Tibial nerve (tissue), 3 donors: ENCODE data around the gene FGD5.

ENCODE experiments used
- POLR2A ChIP-seq, 2 donors: fragments of 450-650 bp; IDR thresholded peaks; one replicate each; pipeline ENCODE4 v1.6.1; 2017; ENCODE audit warnings: antibody characterized with exemption in 2 of 2, mild to moderate bottlenecking in 2 of 2, moderate library complexity in 2 of 2
- TF ChIP-seq, protein P1 (sequence below), 5 experiments: fragments of 200-600 bp in 3 of 5; fragments of 450-650 bp in 2 of 5; sonication (generic) in 3 of 5; IDR thresholded peaks; one replicate each; pipeline ENCODE4 v1.5.1; 2016 to 2019; ENCODE audit warnings: antibody characterized with exemption in 5 of 5, mild to moderate bottlenecking in 3 of 5, moderate library complexity in 2 of 5

- TF ChIP-seq, protein P1, sequence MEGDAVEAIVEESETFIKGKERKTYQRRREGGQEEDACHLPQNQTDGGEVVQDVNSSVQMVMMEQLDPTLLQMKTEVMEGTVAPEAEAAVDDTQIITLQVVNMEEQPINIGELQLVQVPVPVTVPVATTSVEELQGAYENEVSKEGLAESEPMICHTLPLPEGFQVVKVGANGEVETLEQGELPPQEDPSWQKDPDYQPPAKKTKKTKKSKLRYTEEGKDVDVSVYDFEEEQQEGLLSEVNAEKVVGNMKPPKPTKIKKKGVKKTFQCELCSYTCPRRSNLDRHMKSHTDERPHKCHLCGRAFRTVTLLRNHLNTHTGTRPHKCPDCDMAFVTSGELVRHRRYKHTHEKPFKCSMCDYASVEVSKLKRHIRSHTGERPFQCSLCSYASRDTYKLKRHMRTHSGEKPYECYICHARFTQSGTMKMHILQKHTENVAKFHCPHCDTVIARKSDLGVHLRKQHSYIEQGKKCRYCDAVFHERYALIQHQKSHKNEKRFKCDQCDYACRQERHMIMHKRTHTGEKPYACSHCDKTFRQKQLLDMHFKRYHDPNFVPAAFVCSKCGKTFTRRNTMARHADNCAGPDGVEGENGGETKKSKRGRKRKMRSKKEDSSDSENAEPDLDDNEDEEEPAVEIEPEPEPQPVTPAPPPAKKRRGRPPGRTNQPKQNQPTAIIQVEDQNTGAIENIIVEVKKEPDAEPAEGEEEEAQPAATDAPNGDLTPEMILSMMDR (IDR thresholded peaks at IDR 0.05) = no peak
- no peak for TF ChIP-seq POLR2A (IDR thresholded peaks at IDR 0.05)
Observed at GRCh38 chr3:14806641-14807263, 12.0 kb upstream of the FGD5 start.
